ENCODE data around the gene DBP. TPM values are rescaled to one million over a fixed set of nuclear protein-coding genes. Genes with fewer than 3 reads are reported as not detected.

Gene DBP
- total RNA-seq, 4 donors from 2014 or later, result 0.33 to 18.6 (median 6.3) TPM

DNA sequence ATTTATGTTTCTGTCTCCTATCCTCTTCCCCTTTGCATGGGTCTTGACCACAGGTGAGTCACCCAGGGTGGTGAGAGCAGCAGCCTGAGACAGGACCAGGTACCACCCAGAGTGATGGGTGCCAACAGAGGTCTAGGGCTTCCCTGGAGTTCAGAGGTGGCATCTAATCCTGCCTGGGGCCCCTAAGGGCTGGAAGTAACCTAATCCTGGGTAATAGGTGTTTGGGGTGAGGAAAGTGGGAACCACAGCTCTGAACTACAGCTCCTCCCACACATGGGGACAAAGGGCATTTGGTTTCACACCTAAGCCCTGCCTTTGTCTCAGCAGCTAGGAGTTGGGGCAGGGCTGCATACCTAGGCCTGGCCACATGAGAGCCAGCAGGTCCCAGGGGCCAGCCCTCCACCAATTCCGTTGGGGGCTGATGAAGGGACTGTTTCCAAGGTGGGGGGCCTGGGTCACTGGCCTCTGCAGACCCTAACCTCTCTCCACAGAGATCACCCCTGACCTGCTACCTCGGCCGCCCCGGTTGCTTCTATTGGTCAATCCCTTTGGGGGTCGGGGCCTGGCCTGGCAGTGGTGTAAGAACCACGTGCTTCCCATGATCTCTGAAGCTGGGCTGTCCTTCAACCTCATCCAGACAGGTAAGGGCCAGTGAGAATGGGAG lies 9.8 kb downstream of the DBP start:
- TF ChIP-seq, protein P1, sequence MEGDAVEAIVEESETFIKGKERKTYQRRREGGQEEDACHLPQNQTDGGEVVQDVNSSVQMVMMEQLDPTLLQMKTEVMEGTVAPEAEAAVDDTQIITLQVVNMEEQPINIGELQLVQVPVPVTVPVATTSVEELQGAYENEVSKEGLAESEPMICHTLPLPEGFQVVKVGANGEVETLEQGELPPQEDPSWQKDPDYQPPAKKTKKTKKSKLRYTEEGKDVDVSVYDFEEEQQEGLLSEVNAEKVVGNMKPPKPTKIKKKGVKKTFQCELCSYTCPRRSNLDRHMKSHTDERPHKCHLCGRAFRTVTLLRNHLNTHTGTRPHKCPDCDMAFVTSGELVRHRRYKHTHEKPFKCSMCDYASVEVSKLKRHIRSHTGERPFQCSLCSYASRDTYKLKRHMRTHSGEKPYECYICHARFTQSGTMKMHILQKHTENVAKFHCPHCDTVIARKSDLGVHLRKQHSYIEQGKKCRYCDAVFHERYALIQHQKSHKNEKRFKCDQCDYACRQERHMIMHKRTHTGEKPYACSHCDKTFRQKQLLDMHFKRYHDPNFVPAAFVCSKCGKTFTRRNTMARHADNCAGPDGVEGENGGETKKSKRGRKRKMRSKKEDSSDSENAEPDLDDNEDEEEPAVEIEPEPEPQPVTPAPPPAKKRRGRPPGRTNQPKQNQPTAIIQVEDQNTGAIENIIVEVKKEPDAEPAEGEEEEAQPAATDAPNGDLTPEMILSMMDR (IDR thresholded peaks at IDR 0.05; ENCODE audit: low read depth), result no peak

DNA sequence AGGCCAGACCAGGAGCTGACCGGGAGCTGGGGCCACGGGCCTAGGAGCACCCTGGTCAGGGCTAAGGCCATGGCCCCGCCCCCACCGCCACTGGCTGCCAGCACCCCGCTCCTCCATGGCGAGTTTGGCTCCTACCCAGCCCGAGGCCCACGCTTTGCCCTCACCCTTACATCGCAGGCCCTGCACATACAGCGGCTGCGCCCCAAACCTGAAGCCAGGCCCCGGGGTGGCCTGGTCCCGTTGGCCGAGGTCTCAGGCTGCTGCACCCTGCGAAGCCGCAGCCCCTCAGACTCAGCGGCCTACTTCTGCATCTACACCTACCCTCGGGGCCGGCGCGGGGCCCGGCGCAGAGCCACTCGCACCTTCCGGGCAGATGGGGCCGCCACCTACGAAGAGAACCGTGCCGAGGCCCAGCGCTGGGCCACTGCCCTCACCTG lies 11.3 kb downstream of the DBP start:
- TF ChIP-seq, protein P1 (IDR thresholded peaks at IDR 0.05; ENCODE audit: low read depth), result no peak

DNA sequence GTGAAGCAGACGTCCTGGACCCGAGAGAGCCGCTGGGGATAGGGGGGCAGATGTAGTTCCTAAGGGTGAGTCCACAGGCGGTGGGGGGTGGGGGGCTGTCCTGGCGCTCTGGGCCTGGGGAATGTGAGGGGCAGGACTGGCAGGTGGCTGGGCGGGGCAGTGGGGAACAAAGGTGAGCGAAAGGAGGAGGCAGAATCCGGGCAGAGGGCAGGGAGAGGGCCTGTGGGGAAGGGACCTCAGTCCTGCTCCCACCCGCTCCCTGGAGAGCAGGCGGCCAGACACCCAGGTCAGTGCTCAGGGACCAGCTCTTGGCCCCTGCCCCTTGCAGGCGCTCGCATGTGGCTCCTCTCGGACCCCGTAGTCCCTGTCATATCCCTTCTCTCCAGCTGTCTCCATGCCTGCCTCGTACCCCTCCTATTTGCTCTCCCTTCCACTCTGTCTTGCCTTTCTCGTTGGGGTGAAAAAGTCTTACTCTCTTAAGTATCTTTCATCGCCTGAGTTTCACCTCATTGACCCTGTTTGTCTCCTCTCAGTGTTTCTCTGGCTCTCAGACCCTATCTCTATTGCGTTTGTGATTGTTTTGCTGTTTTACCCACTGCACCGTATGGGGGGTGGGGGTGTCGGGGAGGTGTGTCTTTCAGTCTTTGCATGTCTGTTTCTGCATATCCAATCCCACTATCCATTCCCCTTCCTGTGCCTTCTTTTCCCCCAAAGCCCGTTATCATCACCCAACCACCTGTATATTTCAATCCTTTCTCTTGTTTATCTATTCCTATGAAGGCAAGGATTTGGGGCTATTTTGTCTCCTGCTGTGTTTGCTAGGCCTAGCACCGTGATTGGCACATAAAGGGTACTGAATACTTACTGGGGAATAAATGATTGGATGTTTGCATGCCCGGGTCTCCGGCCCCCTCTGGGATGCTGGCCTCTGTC lies 12.1 kb downstream of the DBP start:
- TF ChIP-seq, protein P1 (IDR thresholded peaks at IDR 0.05; ENCODE audit: low read depth), result no peak

DNA sequence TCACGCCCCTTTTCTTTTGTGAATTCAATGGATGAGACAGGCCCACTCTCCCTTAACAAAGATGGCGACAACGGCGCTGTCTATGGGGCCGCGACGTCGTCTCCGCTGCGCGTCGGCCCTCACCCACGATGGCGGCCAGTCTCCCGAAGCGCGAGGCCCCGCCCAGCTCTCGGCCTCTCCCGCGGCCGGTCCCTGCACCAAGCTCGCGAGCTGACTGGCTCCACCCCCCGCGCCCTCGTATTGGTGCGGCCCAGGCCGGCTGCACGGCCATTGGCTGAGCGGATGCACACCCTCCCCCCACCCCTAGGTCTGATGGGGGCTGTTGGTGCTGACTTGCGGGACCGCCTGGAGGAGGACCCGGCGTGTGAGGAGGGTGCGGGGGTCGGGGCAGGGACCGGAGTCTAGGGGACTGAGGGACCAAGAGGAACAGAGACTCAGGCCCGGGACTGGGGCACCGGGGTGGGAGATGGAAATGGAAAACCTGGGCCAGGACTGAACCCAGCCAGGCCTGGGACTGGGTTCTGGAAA lies 13.0 kb downstream of the DBP start:
- TF ChIP-seq, protein P1 (IDR thresholded peaks at IDR 0.05; ENCODE audit: low read depth), result no peak

DNA sequence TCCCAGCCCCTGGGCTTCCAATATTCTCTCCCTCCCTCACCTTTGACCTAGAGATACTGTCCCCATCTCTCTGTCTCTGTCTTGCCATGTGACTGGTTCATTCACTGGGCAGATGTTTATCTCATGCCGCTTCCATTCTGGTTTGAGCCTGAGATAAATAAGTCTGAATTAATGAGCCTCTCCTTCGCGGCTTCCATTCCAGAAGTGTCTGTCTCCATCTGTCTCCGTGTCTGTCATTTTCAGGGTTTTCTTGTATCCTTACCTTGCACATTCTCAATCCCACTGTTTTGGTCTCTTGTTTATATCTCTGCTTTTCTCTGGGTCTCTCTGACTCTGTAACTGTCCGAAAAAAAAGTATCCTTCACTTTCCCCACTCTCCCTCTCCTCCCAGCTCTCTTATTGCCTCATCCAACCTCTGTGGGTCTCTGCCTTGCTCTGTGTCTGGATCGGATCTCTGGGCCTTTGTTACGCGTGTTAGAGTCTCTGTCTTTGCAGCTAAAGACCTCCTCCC lies 13.6 kb downstream of the DBP start:
- TF ChIP-seq, protein P1 (IDR thresholded peaks at IDR 0.05; ENCODE audit: low read depth), result no peak

DNA sequence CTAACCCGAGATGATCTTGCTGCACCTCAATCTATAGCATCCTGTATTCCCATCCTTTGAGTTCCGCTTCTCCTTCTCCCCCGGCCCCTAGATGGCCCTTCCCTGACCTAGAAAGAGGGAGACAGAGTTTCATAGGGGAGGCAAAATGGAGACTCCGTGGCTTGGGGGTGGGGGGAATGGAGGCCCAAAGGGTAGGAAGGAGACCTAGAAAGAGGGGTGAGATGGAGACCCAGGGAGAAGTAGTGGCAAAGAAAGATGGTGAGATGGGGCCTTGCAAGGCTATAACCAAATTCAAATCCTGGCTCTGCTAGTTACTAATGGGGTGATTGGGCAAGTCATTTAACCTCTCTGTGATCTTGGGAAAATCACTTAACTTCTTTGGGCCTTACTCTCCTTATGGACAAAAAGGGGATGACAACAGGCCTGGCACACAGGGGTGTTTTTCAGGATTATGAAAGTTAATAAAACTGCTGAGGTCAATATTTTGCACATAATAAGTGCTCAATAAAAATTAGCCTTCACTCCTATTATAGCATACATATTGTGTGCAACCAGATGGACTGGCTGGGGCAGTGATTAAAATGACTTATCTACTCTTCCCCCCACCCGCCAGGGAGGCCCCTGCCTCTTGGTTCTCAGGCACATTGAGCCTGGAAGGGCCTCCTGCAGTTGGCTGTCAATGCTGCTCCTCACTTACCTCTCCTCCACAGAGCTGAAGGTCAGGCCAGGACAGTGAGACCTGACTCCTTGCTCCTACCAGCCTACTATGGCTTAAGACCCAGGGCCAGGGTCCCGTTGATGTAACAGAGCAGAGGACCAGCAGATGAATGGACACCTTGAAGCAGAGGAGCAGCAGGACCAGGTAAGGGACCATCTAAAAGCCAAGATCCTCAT lies 17.2 kb downstream of the DBP start:
- TF ChIP-seq, protein P1 (IDR thresholded peaks at IDR 0.05; ENCODE audit: low read depth), result no peak
